H1 (cell line): Measurements from ENCODE around the gene CEBPE. TPM values are rescaled to one million over a fixed set of nuclear protein-coding genes. Genes with fewer than 3 reads are reported as not detected.

Experiments
- SUZ12 ChIP-seq: fragments of 200-600 bp; sonication (generic); IDR thresholded peaks from 2 replicates; pipeline ENCODE4 v1.6.1; 2012; ENCODE audit warnings: mild to moderate bottlenecking, inconsistent platforms, low read length, moderate library complexity, mixed read lengths
- TEAD4 ChIP-seq: IDR thresholded peaks from 2 replicates; pipeline ENCODE4 v1.6.1; 2012; ENCODE audit warnings: low read depth, low read length, inconsistent platforms, mixed read lengths
- polyA plus RNA-seq, 7 experiments: library from polyadenylated mRNA; depleted of rRNA in 3 of 7; stranded (reverse) in 5 of 7; unstranded in 2 of 7; fragments of >200 nt in 5 of 7; fragments of 200-250 nt in 2 of 7; gene quantifications; 1 replicate in 5 of 7; 2 replicates in 1 of 7; 4 replicates in 1 of 7; pipeline versions ENCODE4 v1.2.1 to v1.2.3, GENCODE V29; 2011 to 2013; ENCODE audit warnings: missing spikeins in 2 of 7, mixed read lengths in 2 of 7
- total RNA-seq: library from RNA; stranded (reverse); fragmentation: NEBNext Ultra II Directional; extraction: Animal tissue kit (Norgen Biotek cat#: 25700); gene quantifications from 2 replicates; pipeline ENCODE4 v1.2.1, GENCODE V29; 2021
- TF ChIP-seq, protein P1 (sequence below): fragments of 300-600 bp; sonication (generic); IDR thresholded peaks from 2 replicates; pipeline ENCODE4 v1.7.1; 2012; ENCODE audit warnings: low read length, moderate library complexity, mild to moderate bottlenecking, inconsistent platforms; ENCODE audit not compliant: insufficient replicate concordance
- TF ChIP-seq, protein P2 (sequence below), 3 experiments: IDR thresholded peaks; 1 replicate in 2 of 3; 2 replicates in 1 of 3; pipeline versions ENCODE4 v1.5.1 to v1.6.1; 2011; ENCODE audit warnings: low read length in 3 of 3, mild to moderate bottlenecking in 3 of 3, inconsistent platforms in 2 of 3, low read depth in 1 of 3, moderate library complexity in 1 of 3; ENCODE audit not compliant: insufficient read depth in 1 of 3; ENCODE audit errors: control extremely low read depth in 1 of 3

CEBPE gene
- total and polyA plus RNA-seq, 2 of the 8 experiments (the other 6 are each of a cell fraction or from before 2014, with no cell fraction given) = 0.05 TPM; not detected in 1

- TF ChIP-seq, protein P1, sequence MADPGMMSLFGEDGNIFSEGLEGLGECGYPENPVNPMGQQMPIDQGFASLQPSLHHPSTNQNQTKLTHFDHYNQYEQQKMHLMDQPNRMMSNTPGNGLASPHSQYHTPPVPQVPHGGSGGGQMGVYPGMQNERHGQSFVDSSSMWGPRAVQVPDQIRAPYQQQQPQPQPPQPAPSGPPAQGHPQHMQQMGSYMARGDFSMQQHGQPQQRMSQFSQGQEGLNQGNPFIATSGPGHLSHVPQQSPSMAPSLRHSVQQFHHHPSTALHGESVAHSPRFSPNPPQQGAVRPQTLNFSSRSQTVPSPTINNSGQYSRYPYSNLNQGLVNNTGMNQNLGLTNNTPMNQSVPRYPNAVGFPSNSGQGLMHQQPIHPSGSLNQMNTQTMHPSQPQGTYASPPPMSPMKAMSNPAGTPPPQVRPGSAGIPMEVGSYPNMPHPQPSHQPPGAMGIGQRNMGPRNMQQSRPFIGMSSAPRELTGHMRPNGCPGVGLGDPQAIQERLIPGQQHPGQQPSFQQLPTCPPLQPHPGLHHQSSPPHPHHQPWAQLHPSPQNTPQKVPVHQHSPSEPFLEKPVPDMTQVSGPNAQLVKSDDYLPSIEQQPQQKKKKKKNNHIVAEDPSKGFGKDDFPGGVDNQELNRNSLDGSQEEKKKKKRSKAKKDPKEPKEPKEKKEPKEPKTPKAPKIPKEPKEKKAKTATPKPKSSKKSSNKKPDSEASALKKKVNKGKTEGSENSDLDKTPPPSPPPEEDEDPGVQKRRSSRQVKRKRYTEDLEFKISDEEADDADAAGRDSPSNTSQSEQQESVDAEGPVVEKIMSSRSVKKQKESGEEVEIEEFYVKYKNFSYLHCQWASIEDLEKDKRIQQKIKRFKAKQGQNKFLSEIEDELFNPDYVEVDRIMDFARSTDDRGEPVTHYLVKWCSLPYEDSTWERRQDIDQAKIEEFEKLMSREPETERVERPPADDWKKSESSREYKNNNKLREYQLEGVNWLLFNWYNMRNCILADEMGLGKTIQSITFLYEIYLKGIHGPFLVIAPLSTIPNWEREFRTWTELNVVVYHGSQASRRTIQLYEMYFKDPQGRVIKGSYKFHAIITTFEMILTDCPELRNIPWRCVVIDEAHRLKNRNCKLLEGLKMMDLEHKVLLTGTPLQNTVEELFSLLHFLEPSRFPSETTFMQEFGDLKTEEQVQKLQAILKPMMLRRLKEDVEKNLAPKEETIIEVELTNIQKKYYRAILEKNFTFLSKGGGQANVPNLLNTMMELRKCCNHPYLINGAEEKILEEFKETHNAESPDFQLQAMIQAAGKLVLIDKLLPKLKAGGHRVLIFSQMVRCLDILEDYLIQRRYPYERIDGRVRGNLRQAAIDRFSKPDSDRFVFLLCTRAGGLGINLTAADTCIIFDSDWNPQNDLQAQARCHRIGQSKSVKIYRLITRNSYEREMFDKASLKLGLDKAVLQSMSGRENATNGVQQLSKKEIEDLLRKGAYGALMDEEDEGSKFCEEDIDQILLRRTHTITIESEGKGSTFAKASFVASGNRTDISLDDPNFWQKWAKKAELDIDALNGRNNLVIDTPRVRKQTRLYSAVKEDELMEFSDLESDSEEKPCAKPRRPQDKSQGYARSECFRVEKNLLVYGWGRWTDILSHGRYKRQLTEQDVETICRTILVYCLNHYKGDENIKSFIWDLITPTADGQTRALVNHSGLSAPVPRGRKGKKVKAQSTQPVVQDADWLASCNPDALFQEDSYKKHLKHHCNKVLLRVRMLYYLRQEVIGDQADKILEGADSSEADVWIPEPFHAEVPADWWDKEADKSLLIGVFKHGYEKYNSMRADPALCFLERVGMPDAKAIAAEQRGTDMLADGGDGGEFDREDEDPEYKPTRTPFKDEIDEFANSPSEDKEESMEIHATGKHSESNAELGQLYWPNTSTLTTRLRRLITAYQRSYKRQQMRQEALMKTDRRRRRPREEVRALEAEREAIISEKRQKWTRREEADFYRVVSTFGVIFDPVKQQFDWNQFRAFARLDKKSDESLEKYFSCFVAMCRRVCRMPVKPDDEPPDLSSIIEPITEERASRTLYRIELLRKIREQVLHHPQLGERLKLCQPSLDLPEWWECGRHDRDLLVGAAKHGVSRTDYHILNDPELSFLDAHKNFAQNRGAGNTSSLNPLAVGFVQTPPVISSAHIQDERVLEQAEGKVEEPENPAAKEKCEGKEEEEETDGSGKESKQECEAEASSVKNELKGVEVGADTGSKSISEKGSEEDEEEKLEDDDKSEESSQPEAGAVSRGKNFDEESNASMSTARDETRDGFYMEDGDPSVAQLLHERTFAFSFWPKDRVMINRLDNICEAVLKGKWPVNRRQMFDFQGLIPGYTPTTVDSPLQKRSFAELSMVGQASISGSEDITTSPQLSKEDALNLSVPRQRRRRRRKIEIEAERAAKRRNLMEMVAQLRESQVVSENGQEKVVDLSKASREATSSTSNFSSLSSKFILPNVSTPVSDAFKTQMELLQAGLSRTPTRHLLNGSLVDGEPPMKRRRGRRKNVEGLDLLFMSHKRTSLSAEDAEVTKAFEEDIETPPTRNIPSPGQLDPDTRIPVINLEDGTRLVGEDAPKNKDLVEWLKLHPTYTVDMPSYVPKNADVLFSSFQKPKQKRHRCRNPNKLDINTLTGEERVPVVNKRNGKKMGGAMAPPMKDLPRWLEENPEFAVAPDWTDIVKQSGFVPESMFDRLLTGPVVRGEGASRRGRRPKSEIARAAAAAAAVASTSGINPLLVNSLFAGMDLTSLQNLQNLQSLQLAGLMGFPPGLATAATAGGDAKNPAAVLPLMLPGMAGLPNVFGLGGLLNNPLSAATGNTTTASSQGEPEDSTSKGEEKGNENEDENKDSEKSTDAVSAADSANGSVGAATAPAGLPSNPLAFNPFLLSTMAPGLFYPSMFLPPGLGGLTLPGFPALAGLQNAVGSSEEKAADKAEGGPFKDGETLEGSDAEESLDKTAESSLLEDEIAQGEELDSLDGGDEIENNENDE = no peak
- TF ChIP-seq SUZ12 = no peak
- TF ChIP-seq TEAD4 = no peak
- TF ChIP-seq, protein P2, sequence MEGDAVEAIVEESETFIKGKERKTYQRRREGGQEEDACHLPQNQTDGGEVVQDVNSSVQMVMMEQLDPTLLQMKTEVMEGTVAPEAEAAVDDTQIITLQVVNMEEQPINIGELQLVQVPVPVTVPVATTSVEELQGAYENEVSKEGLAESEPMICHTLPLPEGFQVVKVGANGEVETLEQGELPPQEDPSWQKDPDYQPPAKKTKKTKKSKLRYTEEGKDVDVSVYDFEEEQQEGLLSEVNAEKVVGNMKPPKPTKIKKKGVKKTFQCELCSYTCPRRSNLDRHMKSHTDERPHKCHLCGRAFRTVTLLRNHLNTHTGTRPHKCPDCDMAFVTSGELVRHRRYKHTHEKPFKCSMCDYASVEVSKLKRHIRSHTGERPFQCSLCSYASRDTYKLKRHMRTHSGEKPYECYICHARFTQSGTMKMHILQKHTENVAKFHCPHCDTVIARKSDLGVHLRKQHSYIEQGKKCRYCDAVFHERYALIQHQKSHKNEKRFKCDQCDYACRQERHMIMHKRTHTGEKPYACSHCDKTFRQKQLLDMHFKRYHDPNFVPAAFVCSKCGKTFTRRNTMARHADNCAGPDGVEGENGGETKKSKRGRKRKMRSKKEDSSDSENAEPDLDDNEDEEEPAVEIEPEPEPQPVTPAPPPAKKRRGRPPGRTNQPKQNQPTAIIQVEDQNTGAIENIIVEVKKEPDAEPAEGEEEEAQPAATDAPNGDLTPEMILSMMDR (IDR thresholded peaks at IDR 0.05; ENCODE audit: control extremely low read depth in 1 of 3, insufficient read depth in 1 of 3, low read depth in 1 of 3, low read length in 3 of 3) = peak in 1 of 3 experiments; percentile 2; a peak in 1 of 4 replicates
These were observed 14.3 kb downstream of the CEBPE start, which contains the start of gene CIROP (continued) for GRCh38 chr14:23104591-23105347.
